GM06990 (cell line): ENCODE data around the gene ANAPC16.

Experiments used
- DNase-seq: peaks from one replicate; pipeline ENCODE4 v3.0.0-alpha.2; 2011; ENCODE audit not compliant: insufficient read length; ENCODE audit errors: extremely low read depth
- H3K27me3 ChIP-seq: replicated peaks from 2 replicates; pipeline ENCODE4 v1.6.0; 2011; ENCODE audit warnings: low read length; ENCODE audit not compliant: control insufficient read depth, insufficient read depth
- H3K36me3 ChIP-seq: 2 replicates; pipeline ENCODE4 v1.5.1; 2011; ENCODE audit warnings: low read length; ENCODE audit not compliant: control insufficient read depth, insufficient read depth
- H3K4me3 ChIP-seq: replicated peaks from 2 replicates; pipeline ENCODE4 v1.5.1; 2011; ENCODE audit warnings: low read depth, mild to moderate bottlenecking, control low read depth, low read length
- TF ChIP-seq, protein P1 (sequence below): IDR thresholded peaks from 2 replicates; pipeline ENCODE4 v1.5.1; 2011; ENCODE audit warnings: low read length, control low read depth, mild to moderate bottlenecking, inconsistent platforms; ENCODE audit not compliant: insufficient read depth, poor library complexity, severe bottlenecking

The ANAPC16 gene

DNA sequence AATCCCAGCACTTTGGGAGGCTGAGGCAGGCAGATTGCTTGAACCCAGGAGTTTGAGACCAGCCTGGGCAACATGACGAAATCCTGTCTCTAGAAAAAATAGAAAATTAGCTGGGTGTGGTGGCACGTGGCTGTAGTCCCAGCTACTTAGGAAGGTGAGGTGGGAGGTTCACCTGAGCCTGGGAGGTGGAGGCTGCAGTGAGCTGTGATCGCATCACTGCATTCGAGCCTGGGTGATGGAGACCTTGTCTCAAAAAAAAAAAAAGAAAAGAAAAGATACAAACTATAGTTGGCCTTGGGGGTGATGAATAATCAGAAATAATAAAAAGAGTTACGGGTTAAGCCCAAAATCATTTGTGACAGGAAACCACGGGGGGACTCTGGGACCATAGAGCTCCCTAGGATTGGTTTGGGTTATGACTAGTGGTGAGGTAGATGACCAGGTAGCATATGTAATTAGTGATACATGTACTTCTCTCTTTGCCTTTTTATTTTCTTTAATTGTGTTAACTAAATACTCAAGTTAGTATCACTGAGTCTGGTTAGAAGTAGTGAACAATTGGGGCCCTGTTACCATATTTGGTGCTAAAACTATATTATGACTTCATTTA lies 10.7 kb downstream of the ANAPC16 start:
- no peak overlapping the region for H3K4me3 ChIP-seq
- no peaks in the 10 kb centered on the region for H3K27me3 ChIP-seq
- no peak for DNase-seq
- H3K36me3 ChIP-seq, result peaks cover 11% of the 10 kb centered on the region
- TF ChIP-seq, protein P1, sequence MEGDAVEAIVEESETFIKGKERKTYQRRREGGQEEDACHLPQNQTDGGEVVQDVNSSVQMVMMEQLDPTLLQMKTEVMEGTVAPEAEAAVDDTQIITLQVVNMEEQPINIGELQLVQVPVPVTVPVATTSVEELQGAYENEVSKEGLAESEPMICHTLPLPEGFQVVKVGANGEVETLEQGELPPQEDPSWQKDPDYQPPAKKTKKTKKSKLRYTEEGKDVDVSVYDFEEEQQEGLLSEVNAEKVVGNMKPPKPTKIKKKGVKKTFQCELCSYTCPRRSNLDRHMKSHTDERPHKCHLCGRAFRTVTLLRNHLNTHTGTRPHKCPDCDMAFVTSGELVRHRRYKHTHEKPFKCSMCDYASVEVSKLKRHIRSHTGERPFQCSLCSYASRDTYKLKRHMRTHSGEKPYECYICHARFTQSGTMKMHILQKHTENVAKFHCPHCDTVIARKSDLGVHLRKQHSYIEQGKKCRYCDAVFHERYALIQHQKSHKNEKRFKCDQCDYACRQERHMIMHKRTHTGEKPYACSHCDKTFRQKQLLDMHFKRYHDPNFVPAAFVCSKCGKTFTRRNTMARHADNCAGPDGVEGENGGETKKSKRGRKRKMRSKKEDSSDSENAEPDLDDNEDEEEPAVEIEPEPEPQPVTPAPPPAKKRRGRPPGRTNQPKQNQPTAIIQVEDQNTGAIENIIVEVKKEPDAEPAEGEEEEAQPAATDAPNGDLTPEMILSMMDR, result no peak

DNA sequence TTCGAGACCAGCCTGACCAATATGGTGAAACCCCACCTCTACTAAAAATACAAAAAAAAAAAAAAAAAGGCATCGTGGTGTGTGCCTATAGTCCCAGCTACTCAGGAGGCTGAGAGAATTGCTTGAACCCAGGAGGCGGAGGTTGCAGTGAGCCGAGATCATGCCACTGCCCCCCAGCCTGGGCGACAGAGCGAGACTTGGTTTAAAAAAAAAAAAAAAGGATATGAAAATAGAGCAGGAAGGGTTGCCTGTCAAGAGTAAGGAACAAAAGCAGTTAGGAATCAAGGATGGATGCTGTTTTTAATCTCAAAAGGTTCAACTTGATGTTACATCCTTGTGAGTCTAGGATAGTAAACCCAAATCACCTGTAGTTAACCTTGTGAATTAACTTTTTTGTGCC lies 12.0 kb downstream of the ANAPC16 start:
- H3K4me3 ChIP-seq, result no peak overlapping the region
- no peak for DNase-seq
- TF ChIP-seq, protein P1, result no peak
- peaks cover 12% of the 10 kb centered on the region for H3K36me3 ChIP-seq
- no peaks in the 10 kb centered on the region for H3K27me3 ChIP-seq

DNA sequence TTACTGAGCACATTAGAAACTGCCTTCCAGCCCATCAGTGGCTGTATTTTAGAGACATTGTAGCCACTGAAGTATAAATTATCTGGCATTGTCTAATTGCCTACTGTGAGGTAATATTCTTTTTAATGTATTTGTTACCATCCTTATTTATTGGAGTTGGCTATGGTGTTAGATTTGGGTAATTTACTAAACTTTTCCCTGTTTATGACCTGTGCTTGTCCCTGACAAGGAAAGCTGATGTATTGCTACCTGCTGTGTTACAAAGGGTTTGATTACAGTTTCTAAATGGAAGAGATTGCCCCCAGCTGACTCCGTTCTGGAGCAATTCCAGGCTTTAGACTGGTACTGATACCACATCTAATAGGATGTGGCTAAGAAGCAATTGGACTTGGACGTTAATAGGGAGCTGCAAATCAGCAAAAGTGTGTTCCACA lies 12.5 kb downstream of the ANAPC16 start:
- DNase-seq, result no peak
- TF ChIP-seq, protein P1, result no peak
- Histone ChIP-seq H3K36me3 (peaks cover 14% of the 10 kb centered on the region), H3K27me3 (no peaks in the 10 kb centered on the region), H3K4me3 (no peak overlapping the region)

DNA sequence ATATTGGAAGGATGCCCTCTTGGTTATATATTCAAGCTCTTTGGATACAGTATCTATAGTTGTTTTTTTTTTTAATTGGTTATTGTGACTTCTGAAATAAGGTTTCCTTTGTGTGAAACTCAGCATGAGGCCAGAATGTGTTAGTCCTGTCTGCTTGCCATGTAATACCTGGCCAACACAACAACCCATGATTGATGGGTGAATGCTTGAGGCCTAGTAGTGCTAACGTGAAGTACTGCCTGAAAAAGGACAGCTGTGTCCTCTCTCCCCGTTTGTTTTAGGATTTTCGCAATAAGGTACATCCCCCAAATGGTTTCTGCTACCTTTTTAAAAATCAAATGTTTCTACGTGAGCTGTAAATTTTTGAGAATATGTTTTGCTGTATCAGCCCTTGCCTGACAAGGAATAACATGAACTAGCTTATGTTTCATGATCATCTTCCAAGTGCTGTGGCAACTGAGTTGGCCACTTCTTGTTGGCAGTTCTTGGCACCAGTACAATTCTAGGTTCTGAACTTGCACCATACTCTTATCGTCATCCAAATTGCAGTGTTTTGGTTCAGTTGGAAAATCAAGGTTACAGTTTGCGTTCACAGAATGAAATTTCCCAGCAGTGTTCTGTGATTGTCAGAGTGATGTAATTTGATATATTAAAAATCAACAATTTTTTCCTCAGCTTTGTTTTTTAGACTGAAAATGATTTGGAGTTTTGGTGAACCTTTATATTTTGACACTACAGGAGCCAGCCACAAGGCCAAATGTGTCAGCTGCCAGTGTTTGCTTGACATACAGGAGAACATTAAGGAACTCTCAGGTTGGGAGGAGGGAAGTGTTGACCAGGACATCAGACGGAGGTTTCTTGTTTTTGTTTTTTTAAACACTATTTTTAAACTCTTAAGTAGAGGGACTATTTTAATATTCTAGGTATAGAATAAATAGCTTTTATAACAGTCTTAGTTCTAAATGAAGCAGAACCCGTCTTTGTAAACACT lies 13.7 kb downstream of the ANAPC16 start:
- DNase-seq, result no peak
- TF ChIP-seq, protein P1, result no peak
- H3K4me3 ChIP-seq, result no peak overlapping the region
- peaks cover 9% of the 10 kb centered on the region for H3K36me3 ChIP-seq
- H3K27me3 ChIP-seq, result no peaks in the 10 kb centered on the region

DNA sequence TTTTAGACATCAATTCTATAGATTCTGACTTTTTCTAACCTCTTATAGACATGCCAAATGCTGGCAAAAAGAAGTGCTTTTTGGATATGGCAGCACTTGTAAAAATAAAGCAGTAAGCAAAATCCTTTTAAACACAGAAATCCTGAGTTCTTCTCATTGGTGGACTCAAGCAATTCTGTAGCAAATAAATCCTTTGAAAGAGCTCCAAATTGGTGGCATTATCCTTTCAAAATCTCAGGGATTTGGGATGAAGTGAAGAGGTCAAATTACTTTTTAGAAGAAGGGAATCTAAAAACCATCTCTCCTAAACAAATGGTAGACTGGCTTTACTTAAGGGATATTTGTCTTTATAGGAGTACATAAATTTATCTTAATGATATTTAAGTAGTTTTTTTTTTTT lies 17.8 kb downstream of the ANAPC16 start:
- Histone ChIP-seq H3K36me3 (peaks cover 9% of the 10 kb centered on the region), H3K4me3 (no peak overlapping the region), H3K27me3 (no peaks in the 10 kb centered on the region)
- DNase-seq, result no peak
- TF ChIP-seq, protein P1, result no peak
